Osteocyte (in vitro differentiated cells): Measurements from ENCODE around the gene PTGER4. TPM values are rescaled to one million over a fixed set of nuclear protein-coding genes. Genes with fewer than 3 reads are reported as not detected.
"Not testable (repeated sequence)": the region's sequence is repeated elsewhere in the genome, so short reads cannot be mapped to it uniquely, and the experiment has no call there.

Experiments
- DNase-seq: peaks from one replicate; pipeline ENCODE4 v3.0.0; 2021; ENCODE audit warnings: mixed read lengths; ENCODE audit not compliant: unreplicated experiment; ENCODE audit errors: extremely low spot score
- H3K27ac Mint-ChIP-seq: one replicate; pipeline ENCODE4 v1.8.0; 2021; ENCODE audit warnings: mild to moderate bottlenecking, mixed read lengths; ENCODE audit not compliant: unreplicated experiment
- H3K27me3 Mint-ChIP-seq: one replicate; pipeline ENCODE4 v1.8.0; 2021; ENCODE audit warnings: mixed read lengths; ENCODE audit not compliant: unreplicated experiment
- H3K36me3 Mint-ChIP-seq: one replicate; pipeline ENCODE4 v1.8.0; 2021; ENCODE audit warnings: mixed read lengths; ENCODE audit not compliant: unreplicated experiment
- H3K4me1 Mint-ChIP-seq: one replicate; pipeline ENCODE4 v1.8.0; 2021; ENCODE audit warnings: mixed read lengths; ENCODE audit not compliant: unreplicated experiment
- H3K4me3 Mint-ChIP-seq: one replicate; pipeline ENCODE4 v1.8.0; 2021; ENCODE audit warnings: mild to moderate bottlenecking, moderate library complexity, mixed read lengths; ENCODE audit not compliant: unreplicated experiment
- H3K9me3 Mint-ChIP-seq: one replicate; pipeline ENCODE4 v1.8.0; 2021; ENCODE audit warnings: mixed read lengths; ENCODE audit not compliant: unreplicated experiment
- total RNA-seq: library from RNA; stranded (reverse); gene quantifications from 2 replicates; pipeline ENCODE4 v1.2.1, GENCODE V29; 2021
- TF ChIP-seq, protein P1 (sequence below): fragments of 200-600 bp; sonication (generic); IDR thresholded peaks from 2 replicates; pipeline ENCODE4 v1.5.0; 2021; ENCODE audit warnings: antibody characterized with exemption, mild to moderate bottlenecking, moderate library complexity

The PTGER4 gene
- total RNA-seq, 1 donor from 2014 or later, result 70.0 TPM

GRCh38 chr5:40714001-40714400 is 34.3 kb downstream of the PTGER4 start:
- no peak overlapping the region for H3K4me3 Mint-ChIP-seq
- H3K27ac Mint-ChIP-seq, result no peak overlapping the region
- DNase-seq, result no peak
- H3K36me3 Mint-ChIP-seq, result peaks cover 26% of the 10 kb centered on the region
- peaks cover 4% of the 10 kb centered on the region for H3K9me3 Mint-ChIP-seq
- H3K4me1 Mint-ChIP-seq, result peaks cover 7% of the 10 kb centered on the region
- TF ChIP-seq, protein P1, sequence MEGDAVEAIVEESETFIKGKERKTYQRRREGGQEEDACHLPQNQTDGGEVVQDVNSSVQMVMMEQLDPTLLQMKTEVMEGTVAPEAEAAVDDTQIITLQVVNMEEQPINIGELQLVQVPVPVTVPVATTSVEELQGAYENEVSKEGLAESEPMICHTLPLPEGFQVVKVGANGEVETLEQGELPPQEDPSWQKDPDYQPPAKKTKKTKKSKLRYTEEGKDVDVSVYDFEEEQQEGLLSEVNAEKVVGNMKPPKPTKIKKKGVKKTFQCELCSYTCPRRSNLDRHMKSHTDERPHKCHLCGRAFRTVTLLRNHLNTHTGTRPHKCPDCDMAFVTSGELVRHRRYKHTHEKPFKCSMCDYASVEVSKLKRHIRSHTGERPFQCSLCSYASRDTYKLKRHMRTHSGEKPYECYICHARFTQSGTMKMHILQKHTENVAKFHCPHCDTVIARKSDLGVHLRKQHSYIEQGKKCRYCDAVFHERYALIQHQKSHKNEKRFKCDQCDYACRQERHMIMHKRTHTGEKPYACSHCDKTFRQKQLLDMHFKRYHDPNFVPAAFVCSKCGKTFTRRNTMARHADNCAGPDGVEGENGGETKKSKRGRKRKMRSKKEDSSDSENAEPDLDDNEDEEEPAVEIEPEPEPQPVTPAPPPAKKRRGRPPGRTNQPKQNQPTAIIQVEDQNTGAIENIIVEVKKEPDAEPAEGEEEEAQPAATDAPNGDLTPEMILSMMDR, result no peak
- H3K27me3 Mint-ChIP-seq, result no peaks in the 10 kb centered on the region

- Mint-ChIP-seq H3K4me1 (peaks cover 7% of the 10 kb centered on the region), H3K4me3 (no peak overlapping the region), H3K36me3 (peaks cover 34% of the 10 kb centered on the region), H3K27me3 (no peaks in the 10 kb centered on the region), H3K27ac (no peak overlapping the region), H3K9me3 (peaks cover 10% of the 10 kb centered on the region)
- TF ChIP-seq, protein P1, result peak; percentile 45
- no peak for DNase-seq
Observed at GRCh38 chr5:40716000-40716399, 36.3 kb downstream of the PTGER4 start.

DNA sequence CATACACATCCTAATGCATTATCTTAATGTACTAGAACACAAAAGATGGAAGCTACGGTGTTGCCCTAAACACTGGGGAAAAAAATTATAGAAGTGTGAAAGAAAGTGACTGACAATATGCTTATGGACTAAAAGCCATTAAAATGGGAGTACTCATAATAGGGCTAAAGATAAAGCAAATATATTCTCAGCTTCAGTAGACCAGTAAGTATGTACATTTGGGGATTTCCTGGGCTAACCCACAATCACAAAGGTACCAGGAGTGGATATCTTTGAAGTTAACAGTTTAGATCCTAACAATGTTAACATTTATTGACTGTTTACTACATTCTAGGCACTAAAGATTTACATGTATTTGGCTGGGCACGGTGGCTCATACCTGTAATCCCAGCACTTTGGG is 36.9 kb downstream of the PTGER4 start:
- H3K9me3 Mint-ChIP-seq, result peaks cover 16% of the 10 kb centered on the region
- H3K4me3 Mint-ChIP-seq, result no peak overlapping the region
- H3K27me3 Mint-ChIP-seq, result no peaks in the 10 kb centered on the region
- no peak for DNase-seq
- peaks cover 37% of the 10 kb centered on the region for H3K36me3 Mint-ChIP-seq
- no peak overlapping the region for H3K27ac Mint-ChIP-seq
- peaks cover 7% of the 10 kb centered on the region for H3K4me1 Mint-ChIP-seq
- TF ChIP-seq, protein P1, result no peak

- H3K27me3 Mint-ChIP-seq, result no peaks in the 10 kb centered on the region
- H3K27ac Mint-ChIP-seq, result no peak overlapping the region
- H3K4me1 Mint-ChIP-seq, result peaks cover 7% of the 10 kb centered on the region
- TF ChIP-seq, protein P1, result no peak
- H3K4me3 Mint-ChIP-seq, result no peak overlapping the region
- no peak for DNase-seq
- peaks cover 38% of the 10 kb centered on the region for H3K36me3 Mint-ChIP-seq
- H3K9me3 Mint-ChIP-seq, result peaks cover 17% of the 10 kb centered on the region
Observed at GRCh38 chr5:40717281-40717680, 37.6 kb downstream of the PTGER4 start.

DNA sequence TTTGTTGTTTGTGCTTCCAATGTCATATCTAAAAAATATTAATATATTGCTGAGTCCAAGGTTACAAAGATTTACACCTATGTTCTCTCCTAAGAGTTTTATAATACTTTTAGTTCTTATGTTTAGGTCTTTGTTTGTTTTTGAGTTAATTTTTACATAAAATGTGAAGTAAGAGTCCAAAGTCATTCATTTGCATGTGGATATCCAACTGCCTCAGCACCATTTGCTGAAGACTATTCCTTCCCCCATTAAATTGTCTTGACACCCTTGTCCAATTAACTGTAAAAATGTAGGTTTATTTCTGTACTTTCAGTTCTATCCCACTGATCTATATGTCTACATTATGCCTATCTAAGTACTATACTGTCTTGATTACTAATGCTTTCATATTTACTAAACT is 40.4 kb downstream of the PTGER4 start:
- TF ChIP-seq, protein P1, result no peak
- Mint-ChIP-seq H3K9me3 (peaks cover 17% of the 10 kb centered on the region), H3K36me3 (peaks cover 46% of the 10 kb centered on the region), H3K4me1 (peaks cover 7% of the 10 kb centered on the region), H3K27me3 (no peaks in the 10 kb centered on the region), H3K4me3 (no peak overlapping the region), H3K27ac (no peak overlapping the region)
- no peak for DNase-seq

DNA sequence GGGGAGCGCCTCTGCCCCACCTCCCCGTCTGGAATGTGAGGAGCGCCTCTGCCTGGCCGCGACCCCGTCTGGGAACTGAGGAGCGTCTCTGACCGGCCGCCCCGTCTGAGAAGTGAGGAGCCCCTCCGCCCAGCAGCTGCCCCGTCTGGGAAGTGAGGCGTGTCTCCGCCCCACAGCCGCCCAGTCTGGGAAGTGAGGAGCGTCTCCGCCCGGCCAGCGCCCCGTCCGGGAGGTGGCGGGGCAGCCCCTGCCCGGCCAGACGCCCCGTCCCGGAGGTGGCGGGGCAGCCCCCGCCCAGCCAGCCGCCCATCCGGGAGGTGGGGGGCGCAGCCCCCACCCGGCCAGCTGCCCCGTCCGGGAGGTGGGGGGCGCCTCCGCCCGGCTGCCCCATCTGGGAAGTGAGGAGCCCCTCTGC is 42.8 kb downstream of the PTGER4 start:
- H3K27me3 Mint-ChIP-seq, H3K4me3 Mint-ChIP-seq, H3K4me1 Mint-ChIP-seq, DNase-seq, H3K27ac Mint-ChIP-seq: not testable (repeated sequence)
- H3K36me3 Mint-ChIP-seq, result peaks cover 40% of the 10 kb centered on the region
- peaks cover 17% of the 10 kb centered on the region for H3K9me3 Mint-ChIP-seq
